ENCODE results near the gene FAM53B.
"Not testable (repeated sequence)": the region's sequence is repeated elsewhere in the genome, so short reads cannot be mapped to it uniquely, and the experiment has no call there.

Gene FAM53B

GRCh38 chr10:124595143-124595883 lies 148.9 kb downstream of the FAM53B start:
- no peak for DNase-seq

DNA sequence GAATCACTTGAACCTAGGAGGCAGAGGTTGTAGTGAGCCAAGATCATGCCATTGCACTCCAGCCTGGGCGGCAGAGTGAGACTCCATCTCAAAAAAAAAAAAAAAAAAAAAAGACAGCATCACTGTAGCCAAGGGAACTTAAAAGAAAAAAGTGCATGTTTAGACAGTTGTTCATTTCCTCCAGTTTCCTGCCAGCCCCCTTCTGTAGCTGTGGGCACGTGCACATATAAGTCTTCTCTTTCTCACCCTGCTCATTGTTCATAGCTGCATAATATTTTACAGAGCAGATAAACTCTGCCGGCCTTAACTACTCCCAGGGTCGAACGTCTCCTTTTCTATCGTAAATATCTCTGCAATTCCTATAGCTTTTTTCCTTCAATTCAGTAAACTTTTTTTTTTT lies 149.9 kb downstream of the FAM53B start:
- no peak for DNase-seq

DNA sequence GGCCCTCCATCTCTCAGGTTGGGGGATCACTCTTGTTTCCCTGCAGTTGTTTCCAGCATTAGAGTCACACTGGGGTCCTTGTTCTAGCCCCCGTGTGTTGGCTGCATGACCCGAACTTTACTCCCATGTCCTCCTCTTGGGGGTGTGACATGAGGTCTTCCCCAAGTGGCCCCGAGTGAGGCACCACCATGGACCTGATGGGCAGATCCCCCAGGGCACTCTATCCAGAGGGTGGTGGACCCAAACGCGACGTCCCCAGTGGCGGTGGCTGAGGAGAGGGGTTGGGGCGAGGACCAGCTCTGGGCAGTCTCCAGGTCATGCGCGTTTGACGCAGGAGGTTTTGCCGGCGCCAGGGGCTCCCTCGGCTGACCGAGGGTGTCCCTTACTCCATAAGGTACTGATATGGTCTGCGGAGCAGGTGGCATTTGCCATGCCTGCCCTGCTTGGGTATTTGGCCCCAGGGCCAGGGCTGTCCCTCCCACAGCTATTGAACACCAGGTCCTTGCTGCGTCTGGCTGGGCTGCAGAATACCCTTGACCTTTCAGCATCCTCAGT lies 150.7 kb downstream of the FAM53B start:
- no peak for DNase-seq

DNA sequence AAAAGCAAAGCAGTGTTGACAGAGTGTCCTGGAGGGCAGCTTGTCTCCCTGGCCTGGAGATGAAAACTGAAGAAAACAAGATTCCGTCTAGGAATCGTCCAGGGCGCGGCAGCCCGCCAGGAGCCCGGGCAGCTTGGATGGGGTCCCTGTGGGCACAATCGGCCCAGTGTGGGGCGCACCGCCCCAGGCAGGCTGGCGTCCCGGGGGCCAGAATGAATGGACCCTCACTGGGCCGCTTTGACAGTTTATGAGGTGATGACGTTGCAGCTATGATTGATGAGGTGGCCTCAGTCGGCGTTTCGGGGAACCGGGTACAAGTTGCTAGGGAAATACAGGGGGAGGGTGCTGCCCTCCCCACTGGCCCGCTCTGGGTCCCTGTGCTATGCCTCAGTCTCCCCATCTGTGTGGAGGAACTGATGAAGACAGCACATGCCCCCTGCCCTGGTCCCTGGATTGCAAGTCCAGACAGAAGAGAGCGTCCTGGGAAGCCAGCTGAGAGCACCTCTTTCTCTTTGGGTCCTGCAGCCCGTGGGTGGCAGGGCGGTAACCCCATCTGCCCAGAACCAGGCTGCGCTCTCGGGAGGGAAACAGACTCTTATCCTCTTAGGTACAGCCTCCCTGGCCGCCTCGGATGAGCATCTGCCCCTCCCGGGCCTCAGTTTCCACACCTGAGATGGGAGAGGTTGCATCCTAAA lies 151.3 kb downstream of the FAM53B start:
- no peak for DNase-seq

DNA sequence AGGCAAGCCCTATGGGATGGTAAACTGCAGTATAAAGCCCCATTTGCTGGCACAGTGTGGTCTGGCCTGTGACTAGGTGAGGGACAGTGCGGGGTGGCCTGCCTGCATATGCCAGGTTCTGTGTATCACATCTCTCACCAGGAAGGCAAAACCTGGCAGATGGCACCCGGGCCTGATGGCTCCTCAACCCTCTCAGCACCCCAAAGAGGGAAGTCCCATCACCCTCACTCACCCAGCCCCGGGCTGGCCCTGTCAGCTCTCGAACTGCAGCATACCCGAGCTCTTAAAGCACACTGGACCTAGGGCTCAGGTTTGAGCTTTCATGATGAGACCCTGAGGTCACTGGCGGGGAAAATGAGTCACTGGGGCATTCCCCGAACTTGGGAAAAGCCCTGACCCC lies 152.1 kb downstream of the FAM53B start:
- no peak for DNase-seq

DNA sequence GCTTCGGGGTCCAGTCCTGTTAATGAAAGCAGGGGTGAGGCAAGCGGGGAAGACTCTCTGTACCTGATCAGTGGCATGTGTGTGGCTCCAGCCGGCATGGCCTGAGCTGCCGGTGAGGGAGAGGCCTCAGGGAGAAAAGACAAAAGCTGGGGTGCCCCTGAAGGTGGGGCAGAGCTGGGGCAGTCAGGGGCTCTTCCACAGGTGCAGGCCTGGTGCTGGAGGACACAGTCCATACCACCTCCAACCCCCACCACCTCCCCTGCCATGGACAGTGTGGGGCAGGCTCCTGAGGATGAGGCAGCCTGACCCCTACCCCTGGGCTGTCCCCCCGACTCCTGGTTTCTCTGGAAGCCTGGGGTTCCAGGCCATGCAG lies 153.1 kb downstream of the FAM53B start:
- DNase-seq: no peak

- DNase-seq: no peak
Measured at GRCh38 chr10:124590216-124591122, 153.7 kb downstream of the FAM53B start.

DNA sequence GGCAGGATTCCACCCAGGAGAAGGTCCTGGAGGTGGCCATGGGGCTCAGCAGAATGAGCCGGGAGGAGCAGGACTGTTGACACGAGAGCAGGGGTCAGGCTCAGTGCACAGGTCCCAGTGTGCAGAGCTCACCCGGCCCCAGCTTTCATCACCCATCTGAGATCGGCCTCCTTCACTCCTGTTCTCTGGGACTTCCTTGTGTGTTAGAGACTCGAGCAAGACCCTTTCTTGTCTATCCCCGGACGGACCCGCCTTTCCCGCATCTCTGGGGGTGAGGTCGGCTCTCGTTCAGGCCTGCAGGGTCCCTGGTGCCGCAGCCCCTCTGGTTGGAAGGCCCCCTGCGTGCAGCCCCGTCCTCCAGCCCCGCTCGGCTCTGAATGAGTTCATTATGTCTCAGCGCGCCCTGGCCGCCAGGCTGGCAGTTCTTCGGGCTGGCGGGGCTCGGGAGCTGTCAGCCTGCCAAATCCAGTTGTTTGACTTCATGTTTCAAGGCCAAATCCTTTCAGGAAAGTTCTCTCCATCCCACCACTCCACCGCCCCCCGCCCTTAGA lies 154.6 kb downstream of the FAM53B start:
- no peak for DNase-seq

GRCh38 chr10:124588736-124589490 lies 155.3 kb downstream of the FAM53B start:
- DNase-seq: no peak

DNA sequence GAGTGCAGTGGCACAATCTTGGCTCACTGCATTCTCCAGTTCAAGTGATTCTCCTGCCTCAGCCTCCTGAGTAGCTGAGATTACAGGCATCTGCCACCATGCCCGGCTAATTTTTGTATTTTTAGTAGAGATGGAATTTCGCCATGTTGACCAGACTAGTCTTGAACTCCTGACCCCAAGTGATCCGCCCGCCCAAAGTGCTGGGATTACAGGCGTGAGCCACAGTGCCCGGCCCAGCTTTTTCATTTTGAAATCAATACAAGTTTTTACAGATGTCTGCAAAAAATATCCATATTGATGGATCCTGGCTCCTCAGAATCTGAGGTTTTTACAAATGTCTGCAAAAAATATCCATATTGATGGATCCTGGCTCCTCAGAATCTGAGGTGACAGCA lies 155.8 kb downstream of the FAM53B start:
- not testable (repeated sequence) for DNase-seq

- no peak for DNase-seq
Measured at GRCh38 chr10:124587811-124588211, 156.4 kb downstream of the FAM53B start.

DNA sequence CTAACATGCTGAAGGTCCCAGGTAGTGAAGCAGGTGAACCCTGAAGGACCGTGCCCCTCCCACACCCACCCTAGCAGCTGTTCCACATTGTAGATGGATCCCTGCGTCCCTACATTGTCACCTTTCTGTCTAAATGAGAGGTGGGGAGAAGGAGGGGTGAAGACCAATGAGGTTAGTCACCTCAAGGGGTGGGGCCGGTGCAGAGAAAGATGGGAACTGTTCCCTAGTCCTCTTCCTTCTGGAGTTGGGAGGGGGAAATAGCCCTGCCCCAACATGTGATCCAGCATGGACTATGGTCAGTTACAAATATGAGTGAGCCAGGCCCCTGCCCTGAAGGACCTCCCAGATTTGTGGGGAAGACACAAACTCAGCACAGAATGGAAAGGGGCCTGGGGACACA lies 158.0 kb downstream of the FAM53B start:
- DNase-seq: no peak

GRCh38 chr10:124579011-124579399 lies 165.2 kb downstream of the FAM53B start:
- no peak for DNase-seq

DNA sequence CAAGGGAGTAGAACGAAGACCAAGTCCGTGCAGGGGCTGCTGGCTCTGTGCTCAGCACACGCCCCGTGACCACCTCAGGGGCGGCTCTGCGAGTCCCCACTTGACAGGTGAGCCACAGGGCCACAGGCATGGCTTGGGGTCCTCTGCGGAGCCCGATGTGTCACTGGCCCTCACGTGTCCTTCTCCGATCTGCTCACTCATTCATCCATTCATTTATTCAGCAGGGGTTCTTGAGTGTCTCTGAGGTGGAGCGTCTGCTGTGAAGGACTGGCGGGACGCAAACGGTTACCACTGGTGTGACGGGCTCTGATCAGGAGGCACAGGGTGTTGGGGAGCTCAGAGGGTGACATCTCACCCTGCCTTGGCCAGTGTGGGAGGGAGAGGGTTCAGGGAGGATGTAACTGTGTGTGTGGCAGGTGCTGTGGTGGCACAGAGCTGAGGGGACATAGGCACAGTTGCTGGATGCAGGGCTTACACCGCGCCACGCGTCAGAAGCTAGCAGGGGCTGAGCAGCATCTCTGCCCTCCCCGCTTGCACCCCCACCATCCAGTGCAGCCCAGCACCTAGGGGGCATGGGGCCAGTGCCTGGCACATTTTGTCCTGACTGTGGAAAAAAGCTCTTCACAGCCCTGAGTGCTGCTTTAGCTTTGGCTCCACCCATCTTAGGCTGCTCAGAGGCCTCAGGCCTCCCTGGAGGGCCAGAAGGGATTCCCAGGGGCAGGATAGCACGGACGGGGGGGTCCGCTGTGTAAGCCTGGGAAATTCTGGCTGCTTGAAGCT lies 165.8 kb downstream of the FAM53B start:
- DNase-seq: no peak

DNA sequence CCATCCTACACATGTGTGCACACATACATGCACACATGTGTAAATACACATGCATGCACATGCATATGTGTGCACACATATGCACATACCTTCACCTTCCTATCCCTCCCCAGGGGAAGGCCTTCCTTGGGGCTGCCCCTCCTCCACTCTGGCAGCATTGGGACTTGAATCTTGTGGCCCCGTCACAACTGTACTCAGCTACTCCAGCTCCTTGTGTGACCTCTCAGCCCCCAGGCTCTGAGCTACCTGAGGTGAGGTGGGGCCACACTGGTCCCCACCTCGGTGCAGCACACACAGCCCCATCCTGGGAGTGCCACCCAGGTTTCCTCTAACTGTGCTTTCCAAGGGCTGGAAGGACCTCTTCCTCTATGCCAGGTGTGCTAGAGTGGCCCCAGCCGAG lies 166.5 kb downstream of the FAM53B start:
- no peak for DNase-seq

DNA sequence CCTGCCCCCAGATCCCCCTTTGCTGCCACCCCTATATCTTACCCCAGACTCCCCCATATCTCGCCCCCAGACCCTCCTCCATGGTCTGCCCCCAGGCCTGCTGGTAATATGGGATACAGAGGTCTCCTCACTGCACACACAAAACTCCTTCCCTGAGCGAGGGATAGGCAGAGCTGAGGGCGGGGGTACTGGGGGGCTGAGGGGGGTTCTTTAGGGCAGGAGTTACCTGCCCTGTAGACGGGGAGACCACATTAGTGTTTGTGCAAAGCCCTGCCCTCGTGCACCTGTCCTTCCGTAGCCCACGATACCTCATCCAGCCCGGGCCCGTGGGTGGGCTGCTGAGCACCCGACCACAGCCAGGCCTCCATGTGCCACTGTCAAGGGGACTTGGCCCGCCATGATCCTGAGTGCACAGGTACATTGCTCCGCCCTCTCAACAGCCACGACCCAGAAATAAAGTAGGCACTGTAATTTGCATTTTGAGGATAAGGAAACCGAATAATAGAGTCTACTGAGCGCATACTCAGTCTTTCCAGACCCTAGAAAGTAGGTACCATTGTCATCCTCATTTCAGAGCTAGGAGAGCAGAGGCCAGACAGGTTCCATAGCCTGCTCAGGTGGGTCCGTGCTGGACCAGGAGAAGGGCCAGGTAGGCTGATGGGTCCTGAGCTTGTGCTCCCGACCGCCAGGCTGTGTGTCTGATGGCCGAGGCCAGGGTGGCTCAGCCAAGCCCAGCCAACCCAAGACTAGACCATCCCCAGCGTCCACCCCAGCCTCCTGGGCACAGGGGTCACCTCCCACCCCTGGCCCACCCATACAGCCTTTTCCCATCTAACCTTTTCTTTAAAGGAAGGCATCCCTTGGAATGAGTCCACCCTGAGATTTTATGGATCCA lies 167.4 kb downstream of the FAM53B start:
- DNase-seq: no peak

DNA sequence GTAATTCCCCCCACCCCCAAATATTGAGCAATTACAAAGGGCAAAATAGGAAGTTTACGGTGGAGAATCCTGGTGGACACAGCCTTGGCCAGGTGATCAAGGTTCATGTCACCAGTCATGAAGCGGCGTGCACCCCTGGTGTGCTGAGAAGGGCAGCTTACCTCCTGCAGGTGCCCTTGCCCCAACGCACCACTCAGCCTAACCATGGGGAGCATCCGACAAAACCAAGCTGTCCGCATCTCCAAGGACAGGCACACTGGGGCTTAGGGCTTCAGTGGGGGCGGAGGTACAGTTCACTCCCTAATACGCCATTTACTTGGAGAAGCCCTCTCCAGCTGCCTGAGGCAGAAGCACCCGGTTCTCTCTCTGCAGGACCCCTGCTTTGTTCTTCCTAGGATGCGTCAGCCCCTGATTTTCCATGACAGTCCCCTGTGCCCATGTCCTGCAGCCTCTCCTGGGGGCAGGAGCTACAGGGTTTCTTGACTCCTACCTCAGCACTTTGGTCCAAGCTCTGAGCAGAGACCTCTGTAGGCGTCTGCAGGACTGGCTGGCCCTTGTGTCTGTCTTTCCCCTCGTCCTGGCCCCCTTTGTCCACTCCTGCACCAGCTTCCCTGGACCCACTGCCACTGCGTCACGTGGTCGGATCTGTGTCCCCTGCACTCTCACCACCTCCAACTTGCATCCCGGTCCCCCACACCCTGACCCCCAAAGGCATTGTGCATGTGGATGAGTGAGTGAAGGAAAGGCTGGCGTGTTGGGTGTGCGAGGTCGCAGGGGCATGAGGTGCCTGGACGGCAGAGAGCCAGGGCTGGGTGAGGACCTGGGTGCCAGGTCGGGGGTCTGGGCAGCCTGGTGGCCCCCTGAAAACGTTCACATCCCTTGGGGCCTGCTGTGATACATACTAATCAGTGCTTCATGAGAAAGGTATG lies 168.8 kb downstream of the FAM53B start:
- DNase-seq: no peak

DNA sequence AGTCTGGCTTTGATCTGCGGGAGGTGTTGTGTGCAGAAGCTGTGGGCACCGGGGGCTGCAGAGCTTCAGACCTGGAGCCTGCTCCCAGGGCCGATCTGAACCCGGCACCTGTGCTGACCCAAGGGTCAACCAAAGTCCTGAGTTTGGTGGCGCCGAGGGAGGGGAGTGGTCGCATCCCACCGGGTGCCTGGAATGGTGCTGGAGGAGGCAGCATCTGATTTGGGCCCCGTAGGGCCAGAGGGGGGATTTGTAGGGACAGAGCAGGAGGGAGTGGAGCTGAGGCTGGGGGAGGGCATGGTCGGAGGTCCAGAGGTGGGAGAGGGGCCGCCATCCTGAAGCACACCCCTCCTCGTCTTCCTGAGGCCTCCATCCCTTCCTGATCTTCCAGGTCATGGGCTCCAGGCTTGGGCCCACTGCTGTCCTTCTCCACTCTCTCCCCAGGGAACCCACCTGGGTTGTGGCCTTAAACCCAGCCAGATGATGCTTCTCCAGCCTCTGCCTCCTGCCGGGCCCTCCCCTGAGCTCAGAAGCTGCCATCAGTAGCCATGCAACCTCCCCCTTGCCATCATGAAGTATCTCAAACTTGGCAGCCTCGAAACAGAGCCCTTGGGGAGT lies 169.6 kb downstream of the FAM53B start:
- DNase-seq: no peak
